Hepatocyte (in vitro differentiated cells): Measurements from ENCODE around the gene GOLGA6C.

Experiments used
- CTCF ChIP-seq: fragments of 200-600 bp; sonication (generic); IDR thresholded peaks from 2 replicates; pipeline ENCODE4 v1.5.1; 2016; ENCODE audit warnings: antibody characterized with exemption, mild to moderate bottlenecking; ENCODE audit not compliant: poor library complexity
- EZH2 ChIP-seq: fragments of 200-600 bp; sonication (generic); IDR thresholded peaks from 2 replicates; pipeline ENCODE4 v1.6.1; 2016; ENCODE audit warnings: antibody characterized with exemption, mild to moderate bottlenecking, borderline replicate concordance

- no peak for TF ChIP-seq CTCF
- no peak for TF ChIP-seq EZH2
These were observed 8.4 kb upstream of the GOLGA6C start for GRCh38 chr15:75249726-75250125.
